MCF 10A (cell line): ENCODE measurements around the gene CDC7. TPM values are rescaled to one million over a fixed set of nuclear protein-coding genes. Genes with fewer than 3 reads are reported as not detected.

Experiments
- BruUV-seq: library from RNA; stranded (reverse); fragments of 400-500 nt; replicated peaks from 2 replicates; lab custom pipeline; 2021; lab: Mats Ljungman, UMichigan
- CTCF ChIA-PET: fragments of 300-600 bp; sonication (Branson Sonifier 250); formaldehyde crosslinking; extraction: SDS; loops from one replicate; lab custom pipeline; 2021; ENCODE audit warnings: antibody characterized with exemption, inconsistent platforms; lab: Yijun Ruan, JAX
- POLR2A ChIA-PET: fragments of 300-600, 350-650 bp; sonication (Branson Sonifier 250); formaldehyde crosslinking; extraction: SDS; loops from one replicate; lab custom pipeline; 2020; ENCODE audit warnings: antibody characterized with exemption, inconsistent platforms; lab: Yijun Ruan, JAX
- DNase-seq: peaks from one replicate; pipeline ENCODE4 v3.0.0-alpha.2; 2018; ENCODE audit not compliant: unreplicated experiment
- H3K27ac Mint-ChIP-seq: one replicate; pipeline ENCODE4 v1.8.0; 2022; ENCODE audit warnings: mild to moderate bottlenecking, low read depth, mixed read lengths; ENCODE audit not compliant: unreplicated experiment
- H3K27me3 Mint-ChIP-seq: one replicate; pipeline ENCODE4 v1.8.0; 2022; ENCODE audit warnings: mixed read lengths; ENCODE audit not compliant: insufficient read depth, unreplicated experiment
- H3K36me3 Mint-ChIP-seq: one replicate; pipeline ENCODE4 v1.8.0; 2022; ENCODE audit warnings: mild to moderate bottlenecking, moderate library complexity, mixed read lengths; ENCODE audit not compliant: insufficient read depth, unreplicated experiment
- H3K4me1 Mint-ChIP-seq: one replicate; pipeline ENCODE4 v1.8.0; 2022; ENCODE audit warnings: mixed read lengths; ENCODE audit not compliant: insufficient read depth, unreplicated experiment
- H3K4me3 Mint-ChIP-seq: one replicate; pipeline ENCODE4 v1.8.0; 2022; ENCODE audit warnings: mild to moderate bottlenecking, moderate library complexity, mixed read lengths; ENCODE audit not compliant: unreplicated experiment
- H3K9me3 Mint-ChIP-seq: one replicate; pipeline ENCODE4 v1.8.0; 2022; ENCODE audit warnings: mixed read lengths; ENCODE audit not compliant: unreplicated experiment
- CTCF ChIP-seq: fragments of 200-600 bp; IDR thresholded peaks from one replicate; pipeline ENCODE4 v1.8.0; 2022; ENCODE audit warnings: antibody characterized with exemption, mild to moderate bottlenecking; ENCODE audit not compliant: unreplicated experiment
- intact Hi-C: fragments of 100-400 bp; cut with micrococcal nuclease; formaldehyde crosslinking; loops from 2 replicates; pipeline ENCODE4 v1.14.1; 2022
- total RNA-seq: library from RNA; stranded (reverse); gene quantifications from 2 replicates; pipeline ENCODE4 v1.2.3, GENCODE V29; 2022

Gene CDC7
- total RNA-seq, 1 experiment from 2014 or later, result 8.0 TPM

- ChIA-PET POLR2A (interaction anchor here (0.5 to 3.9 kb wide), 6 partner anchors 12 to 331 kb away, joined by 3 to 23 read pairs (median 3); no protein-coding TSS in a partner anchor), CTCF (no interaction called here)
- no peaks in the 10 kb centered on the region for H3K9me3 Mint-ChIP-seq
- no peak overlapping the region for H3K4me3 Mint-ChIP-seq
- no peak for TF ChIP-seq CTCF
- intact Hi-C loops, result no loop called here
- no peak for DNase-seq
- H3K36me3 Mint-ChIP-seq, result no peaks in the 10 kb centered on the region
- H3K4me1 Mint-ChIP-seq, result peaks cover 39% of the 10 kb centered on the region
- no TSS peak for BruUV-seq
- no peak overlapping the region for H3K27ac Mint-ChIP-seq
- H3K27me3 Mint-ChIP-seq, result no peaks in the 10 kb centered on the region
Observed at GRCh38 chr1:91557039-91557690, 56.5 kb downstream of the CDC7 start.

- ChIA-PET POLR2A (interaction anchor here (0.8 to 3.9 kb wide), 4 partner anchors 12 to 32 kb away, joined by 3 to 23 read pairs (median 6); no protein-coding TSS in a partner anchor), CTCF (no interaction called here)
- BruUV-seq, result no TSS peak
- Mint-ChIP-seq H3K27me3 (no peaks in the 10 kb centered on the region), H3K4me3 (no peak overlapping the region), H3K27ac (no peak overlapping the region), H3K36me3 (no peaks in the 10 kb centered on the region), H3K9me3 (no peaks in the 10 kb centered on the region), H3K4me1 (peaks cover 32% of the 10 kb centered on the region)
- intact Hi-C loops, result no loop called here
- no peak for TF ChIP-seq CTCF
- no peak for DNase-seq
Observed at GRCh38 chr1:91557826-91558225, 57.2 kb downstream of the CDC7 start.

GRCh38 chr1:91559046-91559750 is 58.5 kb downstream of the CDC7 start:
- H3K9me3 Mint-ChIP-seq, result peaks cover 6% of the 10 kb centered on the region
- POLR2A ChIA-PET, result interaction anchor here (1.3 to 3.9 kb wide), 4 partner anchors 10 to 326 kb away, joined by 3 to 23 read pairs (median 8); no protein-coding TSS in a partner anchor
- H3K27me3 Mint-ChIP-seq, result no peaks in the 10 kb centered on the region
- no peak for DNase-seq
- peaks cover 30% of the 10 kb centered on the region for H3K4me1 Mint-ChIP-seq
- no peak overlapping the region for H3K4me3 Mint-ChIP-seq
- CTCF ChIA-PET, result interaction anchor here (1.2 kb wide), 1 partner anchor 10 kb away, joined by 4 read pairs; no protein-coding TSS in a partner anchor
- no peak for TF ChIP-seq CTCF
- no TSS peak for BruUV-seq
- intact Hi-C loops, result no loop called here
- no peaks in the 10 kb centered on the region for H3K36me3 Mint-ChIP-seq
- H3K27ac Mint-ChIP-seq, result no peak overlapping the region

- no peak for DNase-seq
- Mint-ChIP-seq H3K4me3 (no peak overlapping the region), H3K36me3 (no peaks in the 10 kb centered on the region), H3K9me3 (peaks cover 8% of the 10 kb centered on the region), H3K4me1 (peaks cover 30% of the 10 kb centered on the region), H3K27me3 (no peaks in the 10 kb centered on the region), H3K27ac (no peak overlapping the region)
- no TSS peak for BruUV-seq
- ChIA-PET POLR2A (interaction anchor here (0.9 to 3.9 kb wide), 5 partner anchors 10 to 325 kb away, joined by 3 to 23 read pairs (median 8); no protein-coding TSS in a partner anchor), CTCF (interaction anchor here (1.2 kb wide), 1 partner anchor 9 kb away, joined by 4 read pairs; no protein-coding TSS in a partner anchor)
- intact Hi-C loops, result no loop called here
- TF ChIP-seq CTCF, result no peak
Observed at GRCh38 chr1:91559838-91560565, 59.4 kb downstream of the CDC7 start.
